Esophagus mucosa (tissue), 1 donor: ENCODE measurements around the gene MMP24. TPM values are rescaled to one million over a fixed set of nuclear protein-coding genes. Genes with fewer than 3 reads are reported as not detected.

Source experiments
- ATAC-seq: fragments of 200-7000 bp; cut with Tn5 transposase; one replicate; pipeline ENCODE4 v1.9.1; 2020
- total RNA-seq: library from RNA; stranded (reverse); gene quantifications from one replicate; pipeline ENCODE4 v1.2.4, GENCODE V29; 2023
- donor health status: DM: yes; HTN: yes; CAD: no.

The MMP24 gene
- total RNA-seq, 1 donor from 2014 or later, result 0.08 TPM

DNA sequence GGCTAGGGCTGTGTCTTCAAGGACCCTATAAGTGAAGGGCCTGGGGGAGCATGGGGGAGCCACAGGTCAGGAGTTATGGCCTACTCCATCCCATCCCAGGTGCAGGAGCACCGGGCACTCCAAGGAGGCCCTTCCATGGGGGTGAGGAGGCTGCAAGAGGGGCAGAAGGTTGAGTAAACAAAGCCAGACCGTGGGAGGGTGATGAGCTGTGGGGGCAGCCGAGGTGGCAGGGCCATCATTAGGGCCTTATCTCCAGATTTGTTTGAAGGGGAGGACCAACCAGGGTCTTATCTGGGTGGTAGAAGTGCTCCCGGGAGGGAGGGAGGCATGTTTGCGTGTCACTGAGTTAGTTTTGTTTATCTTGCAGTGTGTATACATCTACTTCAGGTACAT lies 67.8 kb downstream of the MMP24 start:
- ATAC-seq, result no peak

- ATAC-seq, result no peak
Measured at GRCh38 chr20:35295058-35295457, 68.6 kb downstream of the MMP24 start.

DNA sequence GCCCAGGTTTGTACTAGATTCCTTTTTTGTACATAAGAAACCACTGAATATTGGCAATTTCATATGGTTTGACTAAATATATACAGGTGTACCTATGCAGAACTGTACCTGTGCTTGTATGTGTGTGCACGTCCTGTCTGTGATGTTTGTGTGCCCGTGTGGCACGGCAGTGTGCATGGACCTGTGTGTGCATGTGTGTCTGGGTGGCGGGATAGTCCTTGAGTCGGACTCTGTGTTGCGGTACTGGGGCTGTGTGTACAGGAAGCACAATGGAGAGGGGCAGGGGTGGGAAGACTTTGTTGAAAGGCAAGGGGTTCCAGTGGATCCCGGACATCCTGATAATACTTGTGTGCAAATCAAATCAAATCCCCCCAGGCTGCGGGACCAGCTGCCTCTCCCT lies 69.2 kb downstream of the MMP24 start:
- no peak for ATAC-seq

- no peak for ATAC-seq
Measured at GRCh38 chr20:35296101-35296554, 69.6 kb downstream of the MMP24 start.

GRCh38 chr20:35297155-35297554 lies 70.7 kb downstream of the MMP24 start:
- ATAC-seq, result peak; percentile 35

DNA sequence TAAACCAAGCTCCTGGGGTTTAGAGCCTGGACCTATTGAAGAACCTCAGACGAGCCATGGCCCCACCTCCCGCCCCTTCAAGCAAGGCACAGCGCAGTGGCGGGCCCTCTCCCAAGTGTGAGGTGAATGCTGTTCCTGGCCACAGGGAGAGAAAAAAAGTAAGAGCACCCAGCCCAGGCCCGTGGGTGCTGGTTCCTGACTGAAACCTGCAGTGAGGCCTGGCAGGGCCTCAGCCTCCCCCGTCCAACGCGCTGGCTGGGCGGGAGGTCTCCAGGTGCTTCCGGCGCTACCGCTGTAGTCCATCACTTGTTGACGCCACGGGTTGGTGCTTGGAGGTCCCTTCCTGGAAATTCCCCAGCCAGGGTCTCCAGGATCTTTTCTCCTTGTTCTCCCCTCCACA lies 71.2 kb downstream of the MMP24 start:
- no peak for ATAC-seq

- no peak for ATAC-seq
Measured at GRCh38 chr20:35298264-35298663, 71.8 kb downstream of the MMP24 start.

DNA sequence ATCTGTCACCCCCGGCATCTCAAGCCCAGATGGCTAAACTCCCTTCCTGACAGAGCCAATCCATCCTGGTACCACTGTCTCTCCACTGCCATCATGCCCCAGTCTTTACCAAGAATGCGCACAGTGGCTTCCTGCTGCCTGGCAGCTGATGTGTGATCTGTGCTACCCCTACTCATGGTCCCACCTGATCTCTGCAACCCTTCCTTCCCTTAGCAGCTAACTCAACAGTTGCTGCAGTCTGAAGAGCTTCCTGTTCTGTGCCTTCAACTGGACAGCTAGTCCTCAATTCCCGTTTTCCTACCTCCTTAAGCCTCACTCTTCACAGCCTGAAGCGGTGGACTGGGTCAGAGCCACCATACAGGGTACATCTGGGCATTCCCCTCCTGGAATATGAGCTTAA lies 73.3 kb downstream of the MMP24 start:
- ATAC-seq, result no peak

GRCh38 chr20:35300469-35301262 lies 74.2 kb downstream of the MMP24 start:
- ATAC-seq, result no peak

GRCh38 chr20:35301426-35301825 lies 74.9 kb downstream of the MMP24 start:
- no peak for ATAC-seq

- ATAC-seq, result no peak
Measured at GRCh38 chr20:35302421-35303335, 76.2 kb downstream of the MMP24 start.

GRCh38 chr20:35303382-35303734 lies 76.9 kb downstream of the MMP24 start:
- no peak for ATAC-seq

- ATAC-seq, result peak; percentile 29
Measured at GRCh38 chr20:35303735-35304491, 77.4 kb downstream of the MMP24 start.

- ATAC-seq, result no peak
Measured at GRCh38 chr20:35304956-35305355, 78.5 kb downstream of the MMP24 start.

DNA sequence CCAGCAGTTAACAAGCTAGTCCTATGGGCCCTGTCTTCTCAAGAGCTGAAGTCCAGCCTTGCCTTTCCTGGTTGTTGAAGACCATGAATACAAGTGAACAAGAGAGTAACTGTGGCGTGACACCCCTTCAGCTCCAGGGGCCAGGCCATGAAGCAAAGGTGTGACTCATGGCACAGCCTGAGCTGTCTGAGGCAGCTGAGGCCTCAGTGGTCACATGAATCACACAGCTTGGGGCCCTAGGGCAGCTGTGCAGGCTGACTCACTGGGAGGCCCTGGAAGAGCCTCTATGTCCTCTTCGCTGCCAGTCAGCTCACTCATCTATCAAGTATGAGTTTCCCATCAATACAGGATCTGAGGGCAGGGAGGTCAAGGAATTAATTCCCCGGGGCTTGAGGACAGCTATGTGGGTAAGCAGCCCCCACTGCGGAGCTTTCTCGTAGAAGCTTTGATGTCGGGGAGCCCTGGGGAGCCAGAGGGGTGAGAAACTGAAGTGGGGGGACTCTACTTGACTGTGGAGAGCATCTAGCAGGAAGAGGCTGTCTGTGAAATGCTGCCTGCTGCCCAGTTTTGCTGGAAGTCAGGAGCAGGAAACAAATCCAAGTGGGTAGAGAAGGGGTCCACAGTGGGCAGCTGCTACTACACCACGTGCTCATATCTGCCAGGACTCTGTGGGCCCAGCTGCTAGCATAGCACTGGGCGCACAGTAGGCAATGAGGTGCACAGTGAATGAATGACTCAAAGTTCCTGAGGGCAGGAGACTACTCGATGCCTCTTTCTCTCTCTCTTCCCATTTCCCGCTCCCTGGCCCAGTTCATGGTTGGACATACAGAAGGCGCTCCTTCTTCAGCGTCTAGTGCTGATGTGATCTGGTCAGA lies 79.4 kb downstream of the MMP24 start:
- ATAC-seq, result peak; percentile 90

DNA sequence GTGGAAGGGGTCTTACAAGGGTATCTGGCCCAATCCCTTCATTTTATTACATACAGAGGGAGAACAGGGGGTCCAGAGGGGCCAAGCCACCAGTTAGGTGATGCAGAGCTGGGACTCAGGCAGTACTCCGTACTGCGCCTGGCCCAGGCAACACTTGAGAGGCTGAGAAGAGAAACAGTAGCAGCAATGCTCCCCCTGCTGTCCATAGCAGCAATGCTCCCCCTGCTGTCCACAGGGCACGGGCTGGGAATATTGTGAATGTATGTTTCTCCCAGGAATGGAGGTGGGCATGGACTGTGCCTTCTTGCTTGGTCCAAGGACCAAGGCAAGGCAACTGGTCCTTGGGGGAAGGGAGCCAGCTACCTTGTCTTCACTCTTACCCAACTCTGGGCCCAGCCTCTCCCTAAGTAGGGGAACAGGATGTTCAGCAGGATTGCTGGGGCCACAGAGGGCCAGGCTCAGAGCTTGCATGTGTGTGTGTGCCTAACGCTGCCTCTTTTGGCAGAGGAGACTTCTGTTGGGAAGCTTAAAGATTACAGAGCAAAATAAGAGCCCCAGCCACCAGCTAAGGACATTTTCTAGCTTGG lies 80.5 kb downstream of the MMP24 start:
- ATAC-seq, result peak; percentile 69

DNA sequence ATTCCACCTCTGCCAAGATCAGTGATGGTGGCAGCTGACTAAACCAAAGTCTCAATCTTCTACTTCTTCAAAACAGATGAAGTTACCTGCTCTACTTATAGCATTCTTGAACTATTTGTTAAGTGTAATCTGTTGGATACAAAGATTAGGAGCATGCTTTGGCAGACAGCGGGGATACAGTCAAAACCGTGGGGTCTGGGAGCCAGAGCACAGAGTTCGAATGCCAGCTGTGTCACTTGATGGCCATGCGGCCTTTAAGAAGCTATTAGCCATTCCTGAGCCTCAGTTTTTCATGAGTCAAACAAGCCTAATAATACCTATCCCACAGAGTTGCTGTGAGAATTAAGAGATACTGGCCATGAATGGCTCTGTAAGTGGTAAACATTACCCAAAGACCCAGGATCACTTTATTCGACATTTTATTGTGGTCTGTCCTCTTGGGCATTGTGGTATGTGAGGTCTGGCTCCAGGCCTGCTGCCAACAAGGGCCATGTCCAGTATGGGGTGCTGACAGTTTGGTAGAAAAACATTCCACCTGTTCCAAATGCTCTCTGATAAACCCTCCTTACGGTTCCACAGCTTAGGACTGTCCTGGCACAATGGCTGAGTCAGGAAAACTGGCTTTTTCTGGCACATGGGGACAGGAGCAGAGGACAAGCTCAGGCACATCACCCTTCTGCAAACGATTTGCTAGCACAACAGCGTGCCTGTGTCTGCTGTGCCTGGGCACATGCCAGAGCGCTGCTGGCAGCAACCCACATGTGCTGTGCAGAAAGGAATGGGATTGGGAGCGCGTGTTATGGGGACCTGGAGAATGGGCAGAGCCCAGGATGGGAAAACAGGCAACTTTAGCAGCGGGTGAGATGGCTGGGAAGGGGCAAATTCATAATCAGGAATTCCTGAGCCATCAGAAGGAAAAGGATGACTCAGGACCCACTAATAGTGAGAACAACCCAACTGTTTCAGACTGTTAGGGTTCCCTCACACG lies 81.5 kb downstream of the MMP24 start:
- ATAC-seq, result peak; percentile 67

- peak; percentile 19 for ATAC-seq
Measured at GRCh38 chr20:35311409-35311808, 84.9 kb downstream of the MMP24 start.

- no peak for ATAC-seq
Measured at GRCh38 chr20:35311822-35312221, 85.3 kb downstream of the MMP24 start.

DNA sequence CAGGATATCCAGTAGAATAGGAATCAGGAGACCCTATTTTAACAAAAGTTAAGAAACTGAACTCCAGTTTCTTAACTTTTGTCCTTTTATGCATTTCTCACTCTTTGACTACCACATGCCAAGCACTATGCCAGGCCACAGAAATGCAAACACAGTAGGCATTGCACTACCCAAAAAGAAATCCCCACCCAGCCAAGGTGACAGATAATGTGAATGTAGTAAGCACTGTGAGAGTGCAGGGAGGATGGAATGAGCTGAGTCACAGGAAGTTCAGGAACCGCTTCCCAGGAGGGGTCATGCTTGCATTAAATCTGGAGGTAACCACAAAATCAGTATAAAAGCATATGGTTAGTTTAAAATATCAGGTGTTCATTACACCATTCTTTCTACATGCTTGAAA lies 85.8 kb downstream of the MMP24 start:
- ATAC-seq, result peak; percentile 46
